Gastrocnemius medialis (tissue), 4 donors: ENCODE measurements around the gene RIMS4.

Source experiments
- CTCF ChIP-seq, 5 experiments: fragments of 450-650 bp in 3 of 5; fragments of 200-600 bp in 2 of 5; sonication (generic) in 2 of 5; IDR thresholded peaks in 4 of 5; conservative IDR thresholded peaks in 1 of 5; 1 replicate in 4 of 5; 2 replicates in 1 of 5; pipeline ENCODE4 v1.5.1; 2016 to 2019; ENCODE audit warnings: antibody characterized with exemption in 5 of 5, mild to moderate bottlenecking in 3 of 5, moderate library complexity in 3 of 5
- POLR2A ChIP-seq, 2 donors: fragments of 450-650 bp; IDR thresholded peaks; one replicate each; pipeline ENCODE4 v1.6.1; 2017; ENCODE audit warnings: antibody characterized with exemption in 2 of 2, mild to moderate bottlenecking in 2 of 2, moderate library complexity in 2 of 2

GRCh38 chr20:44714701-44715498, 95.4 kb downstream of the RIMS4 start, which contains the start of gene CCN5:
- no peak for TF ChIP-seq CTCF (IDR thresholded peaks at IDR 0.05 in 4 of 5, conservative IDR thresholded peaks at IDR 0.05 in 1 of 5)
- TF ChIP-seq POLR2A (IDR thresholded peaks at IDR 0.05) = no peak
